ENCODE measurements around the gene PAAF1. TPM values are rescaled to one million over a fixed set of nuclear protein-coding genes. Genes with fewer than 3 reads are reported as not detected.

PAAF1 gene
- total RNA-seq, 1 donor from 2014 or later, result 27.5 TPM

GRCh38 chr11:73913472-73913871, 36.7 kb downstream of the PAAF1 start:
- H3K27ac Mint-ChIP-seq (ENCODE audit: unreplicated experiment), result no peak overlapping the region
- H3K9me3 Mint-ChIP-seq, result no peaks in the 10 kb centered on the region
- H3K27me3 Mint-ChIP-seq (ENCODE audit: low read depth), result no peaks in the 10 kb centered on the region

GRCh38 chr11:73914284-73914683, 37.5 kb downstream of the PAAF1 start:
- TF ChIP-seq, protein P1, sequence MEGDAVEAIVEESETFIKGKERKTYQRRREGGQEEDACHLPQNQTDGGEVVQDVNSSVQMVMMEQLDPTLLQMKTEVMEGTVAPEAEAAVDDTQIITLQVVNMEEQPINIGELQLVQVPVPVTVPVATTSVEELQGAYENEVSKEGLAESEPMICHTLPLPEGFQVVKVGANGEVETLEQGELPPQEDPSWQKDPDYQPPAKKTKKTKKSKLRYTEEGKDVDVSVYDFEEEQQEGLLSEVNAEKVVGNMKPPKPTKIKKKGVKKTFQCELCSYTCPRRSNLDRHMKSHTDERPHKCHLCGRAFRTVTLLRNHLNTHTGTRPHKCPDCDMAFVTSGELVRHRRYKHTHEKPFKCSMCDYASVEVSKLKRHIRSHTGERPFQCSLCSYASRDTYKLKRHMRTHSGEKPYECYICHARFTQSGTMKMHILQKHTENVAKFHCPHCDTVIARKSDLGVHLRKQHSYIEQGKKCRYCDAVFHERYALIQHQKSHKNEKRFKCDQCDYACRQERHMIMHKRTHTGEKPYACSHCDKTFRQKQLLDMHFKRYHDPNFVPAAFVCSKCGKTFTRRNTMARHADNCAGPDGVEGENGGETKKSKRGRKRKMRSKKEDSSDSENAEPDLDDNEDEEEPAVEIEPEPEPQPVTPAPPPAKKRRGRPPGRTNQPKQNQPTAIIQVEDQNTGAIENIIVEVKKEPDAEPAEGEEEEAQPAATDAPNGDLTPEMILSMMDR (conservative IDR thresholded peaks at IDR 0.05), result no peak
- Mint-ChIP-seq H3K4me1 (no peaks in the 10 kb centered on the region), H3K27ac (ENCODE audit: unreplicated experiment) (no peak overlapping the region), H3K36me3 (ENCODE audit: low read depth) (peaks cover 11% of the 10 kb centered on the region), H3K4me3 (no peak overlapping the region), H3K27me3 (ENCODE audit: low read depth) (no peaks in the 10 kb centered on the region), H3K9me3 (no peaks in the 10 kb centered on the region)
- no peak for DNase-seq (ENCODE audit: low read depth, low spot score)

More at GRCh38 chr11:73913472-73913871, 36.7 kb downstream of the PAAF1 start:
- Mint-ChIP-seq H3K4me3 (no peak overlapping the region), H3K4me1 (no peaks in the 10 kb centered on the region), H3K36me3 (ENCODE audit: low read depth) (peaks cover 11% of the 10 kb centered on the region)
- TF ChIP-seq, protein P1 (conservative IDR thresholded peaks at IDR 0.05), result no peak
- DNase-seq (ENCODE audit: low read depth, low spot score), result no peak

GRCh38 chr11:73916435-73916834, 39.6 kb downstream of the PAAF1 start:
- Mint-ChIP-seq H3K4me3 (no peak overlapping the region), H3K9me3 (no peaks in the 10 kb centered on the region), H3K27ac (ENCODE audit: unreplicated experiment) (no peak overlapping the region), H3K27me3 (ENCODE audit: low read depth) (no peaks in the 10 kb centered on the region), H3K4me1 (no peaks in the 10 kb centered on the region), H3K36me3 (ENCODE audit: low read depth) (peaks cover 8% of the 10 kb centered on the region)
- no peak for DNase-seq (ENCODE audit: low read depth, low spot score)
- TF ChIP-seq, protein P1 (conservative IDR thresholded peaks at IDR 0.05), result no peak

- H3K4me3 Mint-ChIP-seq, result no peak overlapping the region
- no peak for DNase-seq (ENCODE audit: low read depth, low spot score)
- peaks cover 4% of the 10 kb centered on the region for H3K36me3 Mint-ChIP-seq (ENCODE audit: low read depth)
- no peaks in the 10 kb centered on the region for H3K27me3 Mint-ChIP-seq (ENCODE audit: low read depth)
- H3K9me3 Mint-ChIP-seq, result no peaks in the 10 kb centered on the region
- H3K27ac Mint-ChIP-seq (ENCODE audit: unreplicated experiment), result no peak overlapping the region
- H3K4me1 Mint-ChIP-seq, result no peaks in the 10 kb centered on the region
- TF ChIP-seq, protein P1 (conservative IDR thresholded peaks at IDR 0.05), result no peak
These were observed 44.4 kb downstream of the PAAF1 start for GRCh38 chr11:73921180-73921579.

DNA sequence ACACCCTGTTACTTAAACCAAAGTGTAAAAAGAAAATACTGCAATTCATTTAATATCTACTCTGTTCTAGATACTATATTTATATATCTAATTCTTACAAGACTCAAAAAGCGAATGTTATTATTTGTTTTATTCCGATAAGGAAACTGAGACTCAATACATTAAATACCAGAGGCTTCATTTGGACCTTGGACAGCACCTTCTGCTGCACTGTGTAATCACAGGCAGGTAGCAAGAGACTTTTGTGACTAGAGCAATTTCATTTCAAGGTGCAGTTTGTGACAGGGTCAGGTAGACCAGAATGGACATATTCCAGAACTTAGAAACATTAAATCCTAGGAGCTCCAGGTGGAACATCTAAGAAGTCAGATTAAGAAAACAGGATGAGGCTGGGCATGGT, 52.6 kb downstream of the PAAF1 start:
- H3K9me3 Mint-ChIP-seq, result no peaks in the 10 kb centered on the region
- no peak overlapping the region for H3K4me3 Mint-ChIP-seq
- H3K36me3 Mint-ChIP-seq (ENCODE audit: low read depth), result peaks cover 15% of the 10 kb centered on the region
- no peak overlapping the region for H3K27ac Mint-ChIP-seq (ENCODE audit: unreplicated experiment)
- TF ChIP-seq, protein P1 (conservative IDR thresholded peaks at IDR 0.05), result no peak
- DNase-seq (ENCODE audit: low read depth, low spot score), result no peak
- no peaks in the 10 kb centered on the region for H3K27me3 Mint-ChIP-seq (ENCODE audit: low read depth)
- H3K4me1 Mint-ChIP-seq, result peaks cover 5% of the 10 kb centered on the region
